ENCODE measurements around the gene KIFC3. TPM values are rescaled to one million over a fixed set of nuclear protein-coding genes. Genes with fewer than 3 reads are reported as not detected.

The KIFC3 gene
- total and polyA plus RNA-seq, 2 donors (not counting 1 experiment from before 2014, with no cell fraction given) = 13.8 to 44.9 TPM

- no peak overlapping the region for H3K9ac ChIP-seq (ENCODE audit: insufficient read depth, low read length)
- H3K9me3 ChIP-seq (ENCODE audit: control insufficient read depth, insufficient read depth, low read depth, low read length) = no peaks in the 10 kb centered on the region
- no peak overlapping the region for H3K27ac ChIP-seq (ENCODE audit: insufficient read depth, low read length)
- no peaks in the 10 kb centered on the region for H4K20me1 ChIP-seq (ENCODE audit: control insufficient read depth, extremely low read depth, insufficient read depth, low read length)
- no peak for DNase-seq (ENCODE audit: low read depth in 2 of 2)
- no peak overlapping the region for H2AFZ ChIP-seq (ENCODE audit: low read length)
- peaks cover 10% of the 10 kb centered on the region for H3K4me1 ChIP-seq (ENCODE audit: control insufficient read depth, extremely low read depth, insufficient read depth, low read length)
- no peaks in the 10 kb centered on the region for H3K27me3 ChIP-seq (ENCODE audit: control insufficient read depth, insufficient read depth, low read length)
- no peaks in the 10 kb centered on the region for H3K79me2 ChIP-seq (ENCODE audit: control insufficient read depth, insufficient read depth, low read length)
- H3K4me2 ChIP-seq (ENCODE audit: extremely low read depth, insufficient read depth, low read length) = no peak overlapping the region
- H3K4me3 ChIP-seq (replicated peaks in 1 of 4; ENCODE audit: control extremely low read depth in 1 of 4, insufficient read depth in 1 of 4, low read depth in 3 of 4, low read length in 4 of 4) = no peak overlapping the region
- TF ChIP-seq CTCF (conservative IDR thresholded peaks at IDR 0.05 in 1 of 2, IDR thresholded peaks at IDR 0.05 in 1 of 2; ENCODE audit: low read depth in 1 of 2, low read length in 2 of 2) (no peak), EZH2 (IDR thresholded peaks at IDR 0.05; ENCODE audit: low read length, missing control alignments) (no peak)
- no peaks in the 10 kb centered on the region for H3K36me3 ChIP-seq (ENCODE audit: control insufficient read depth, insufficient read depth, low read length)
These were observed 16.2 kb upstream of the KIFC3 start for GRCh38 chr16:57818377-57819064.

GRCh38 chr16:57817680-57818079, 15.4 kb upstream of the KIFC3 start:
- H3K9me3 ChIP-seq (ENCODE audit: control insufficient read depth, insufficient read depth, low read depth, low read length) = no peaks in the 10 kb centered on the region
- no peak overlapping the region for H3K4me3 ChIP-seq (replicated peaks in 1 of 4; ENCODE audit: control extremely low read depth in 1 of 4, insufficient read depth in 1 of 4, low read depth in 3 of 4, low read length in 4 of 4)
- H3K4me2 ChIP-seq (ENCODE audit: extremely low read depth, insufficient read depth, low read length) = no peak overlapping the region
- H3K9ac ChIP-seq (ENCODE audit: insufficient read depth, low read length) = no peak overlapping the region
- H3K4me1 ChIP-seq (ENCODE audit: control insufficient read depth, extremely low read depth, insufficient read depth, low read length) = peaks cover 10% of the 10 kb centered on the region
- no peaks in the 10 kb centered on the region for H4K20me1 ChIP-seq (ENCODE audit: control insufficient read depth, extremely low read depth, insufficient read depth, low read length)
- H3K27ac ChIP-seq (ENCODE audit: insufficient read depth, low read length) = no peak overlapping the region
- no peak for TF ChIP-seq EZH2 (IDR thresholded peaks at IDR 0.05; ENCODE audit: low read length, missing control alignments)
- no peak for TF ChIP-seq CTCF (conservative IDR thresholded peaks at IDR 0.05 in 1 of 2, IDR thresholded peaks at IDR 0.05 in 1 of 2; ENCODE audit: low read depth in 1 of 2, low read length in 2 of 2)
- H3K36me3 ChIP-seq (ENCODE audit: control insufficient read depth, insufficient read depth, low read length) = no peaks in the 10 kb centered on the region
- H2AFZ ChIP-seq (ENCODE audit: low read length) = no peak overlapping the region
- H3K27me3 ChIP-seq (ENCODE audit: control insufficient read depth, insufficient read depth, low read length) = no peaks in the 10 kb centered on the region
- no peak for DNase-seq (ENCODE audit: low read depth in 2 of 2)
- H3K79me2 ChIP-seq (ENCODE audit: control insufficient read depth, insufficient read depth, low read length) = no peaks in the 10 kb centered on the region

GRCh38 chr16:57815987-57816745, 13.9 kb upstream of the KIFC3 start:
- Histone ChIP-seq H3K27me3 (ENCODE audit: control insufficient read depth, insufficient read depth, low read length) (no peaks in the 10 kb centered on the region), H3K79me2 (ENCODE audit: control insufficient read depth, insufficient read depth, low read length) (no peaks in the 10 kb centered on the region), H3K27ac (ENCODE audit: insufficient read depth, low read length) (peak overlapping the region; percentile 47), H3K4me1 (ENCODE audit: control insufficient read depth, extremely low read depth, insufficient read depth, low read length) (peaks cover 10% of the 10 kb centered on the region), H4K20me1 (ENCODE audit: control insufficient read depth, extremely low read depth, insufficient read depth, low read length) (no peaks in the 10 kb centered on the region), H3K4me3 (replicated peaks in 1 of 4; ENCODE audit: control extremely low read depth in 1 of 4, insufficient read depth in 1 of 4, low read depth in 3 of 4, low read length in 4 of 4) (no peak overlapping the region), H2AFZ (ENCODE audit: low read length) (peak overlapping the region; percentile 2), H3K9me3 (ENCODE audit: control insufficient read depth, insufficient read depth, low read depth, low read length) (no peaks in the 10 kb centered on the region), H3K4me2 (ENCODE audit: extremely low read depth, insufficient read depth, low read length) (peak overlapping the region; percentile 35), H3K36me3 (ENCODE audit: control insufficient read depth, insufficient read depth, low read length) (no peaks in the 10 kb centered on the region), H3K9ac (ENCODE audit: insufficient read depth, low read length) (no peak overlapping the region)
- peak; percentile 88 to 97 for DNase-seq (ENCODE audit: low read depth in 2 of 2)
- no peak for TF ChIP-seq CTCF (conservative IDR thresholded peaks at IDR 0.05 in 1 of 2, IDR thresholded peaks at IDR 0.05 in 1 of 2; ENCODE audit: low read depth in 1 of 2, low read length in 2 of 2)
- no peak for TF ChIP-seq EZH2 (IDR thresholded peaks at IDR 0.05; ENCODE audit: low read length, missing control alignments)
